KOPT-K1 (cell line): ENCODE results near the gene PHTF2.
A peak's percentile ranks its signal among the peaks of the same experiment; 100 is the strongest.

Experiments used
- H3K27ac ChIP-seq: fragments of 200-600 bp; sonication (generic); 2 replicates; pipeline ENCODE4 v1.5.1; 2016; ENCODE audit warnings: antibody characterized with exemption, mild to moderate bottlenecking, low read depth, low read length; ENCODE audit not compliant: poor library complexity, severe bottlenecking
- H3K36me3 ChIP-seq: fragments of 200-600 bp; sonication (generic); 2 replicates; pipeline ENCODE4 v1.5.1; 2017; ENCODE audit warnings: antibody characterized with exemption, mild to moderate bottlenecking, low read length, moderate library complexity; ENCODE audit not compliant: insufficient read depth
- H3K9me3 ChIP-seq: fragments of 200-600 bp; sonication (generic); 2 replicates; pipeline ENCODE4 v1.5.1; 2017; ENCODE audit warnings: antibody characterized with exemption, low read length, mild to moderate bottlenecking; ENCODE audit not compliant: insufficient read depth, poor library complexity, severe bottlenecking

Gene PHTF2

DNA sequence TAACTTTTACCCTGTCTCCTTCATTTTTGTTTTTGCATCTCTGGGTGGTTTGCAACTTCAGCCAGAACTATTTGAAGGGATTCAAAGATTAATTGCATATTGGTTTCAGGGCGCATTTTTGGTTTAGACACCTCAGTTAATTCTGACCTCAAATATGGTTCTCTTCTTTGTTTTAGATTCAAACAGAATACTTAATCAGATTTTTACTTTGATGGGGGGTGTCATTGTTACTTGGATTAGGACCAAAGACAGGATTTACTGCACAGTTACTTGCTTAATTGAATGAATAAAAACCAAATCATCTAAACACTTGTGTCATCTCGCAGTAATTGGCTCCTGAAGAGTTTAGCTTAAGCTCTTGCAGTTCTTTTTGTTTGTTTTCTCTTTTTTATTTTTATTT is 100.9 kb downstream of the PHTF2 start:
- Histone ChIP-seq H3K27ac (no peak overlapping the region), H3K9me3 (no peaks in the 10 kb centered on the region), H3K36me3 (peaks cover 16% of the 10 kb centered on the region)

DNA sequence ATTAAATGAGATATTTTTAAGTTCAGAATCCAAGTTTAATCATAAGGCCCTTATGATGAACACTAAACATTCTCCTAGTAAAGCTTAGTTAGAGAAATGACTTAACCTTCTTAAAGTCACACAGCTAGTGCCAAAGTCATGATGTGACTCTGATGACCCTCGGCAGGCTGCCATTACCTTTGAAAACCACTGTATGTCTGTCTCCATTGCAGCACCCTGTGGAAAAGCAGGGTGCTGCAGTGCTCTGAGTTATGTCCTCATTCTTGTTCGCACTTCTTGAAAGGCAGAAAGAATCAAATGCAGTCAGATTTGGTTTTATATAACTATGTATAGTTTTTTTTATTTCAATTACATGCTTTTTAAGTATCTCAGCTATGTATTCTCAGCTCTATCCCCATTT is 105.0 kb downstream of the PHTF2 start:
- Histone ChIP-seq H3K9me3 (no peaks in the 10 kb centered on the region), H3K27ac (no peak overlapping the region), H3K36me3 (peaks cover 23% of the 10 kb centered on the region)

DNA sequence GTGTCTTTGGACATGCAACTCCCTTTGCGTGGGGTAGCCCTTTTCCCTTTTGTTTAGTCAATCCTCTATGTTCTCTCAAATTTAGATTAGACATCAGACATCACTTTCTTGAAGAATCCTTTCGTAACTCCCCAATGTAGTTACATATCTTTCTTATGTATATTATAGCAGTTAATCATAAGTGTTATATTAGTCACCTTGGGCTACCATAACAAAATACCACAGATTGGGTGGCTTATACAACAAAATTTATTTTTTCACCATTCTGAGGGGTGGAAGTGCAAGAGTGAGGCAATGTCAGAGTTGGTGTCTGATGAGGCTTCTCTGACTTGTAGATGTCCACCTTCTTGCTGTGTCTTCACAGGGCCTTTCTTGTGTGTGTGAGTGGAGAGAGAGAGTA is 105.7 kb downstream of the PHTF2 start:
- Histone ChIP-seq H3K27ac (no peak overlapping the region), H3K9me3 (no peaks in the 10 kb centered on the region), H3K36me3 (peaks cover 29% of the 10 kb centered on the region)

DNA sequence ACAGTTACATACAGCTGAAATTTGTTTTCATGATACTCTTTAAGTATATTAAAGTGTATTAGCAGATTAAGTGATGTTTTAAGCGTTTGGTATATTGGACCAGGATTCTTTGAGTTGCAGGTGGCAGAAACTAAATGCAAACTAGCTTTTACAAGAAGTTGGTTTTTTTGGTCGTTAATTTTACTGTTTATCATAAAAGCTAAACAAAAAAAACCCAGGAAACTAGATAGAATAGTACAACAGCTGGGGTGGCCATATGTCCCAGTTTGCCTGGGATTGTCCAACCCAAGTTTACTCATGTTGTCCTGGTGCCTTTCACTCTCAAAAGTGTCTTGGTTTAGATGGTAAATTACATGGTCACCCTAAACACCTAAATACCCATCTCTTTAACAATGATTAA is 108.7 kb downstream of the PHTF2 start:
- peaks cover 34% of the 10 kb centered on the region for H3K36me3 ChIP-seq
- no peak overlapping the region for H3K27ac ChIP-seq
- H3K9me3 ChIP-seq: no peaks in the 10 kb centered on the region

DNA sequence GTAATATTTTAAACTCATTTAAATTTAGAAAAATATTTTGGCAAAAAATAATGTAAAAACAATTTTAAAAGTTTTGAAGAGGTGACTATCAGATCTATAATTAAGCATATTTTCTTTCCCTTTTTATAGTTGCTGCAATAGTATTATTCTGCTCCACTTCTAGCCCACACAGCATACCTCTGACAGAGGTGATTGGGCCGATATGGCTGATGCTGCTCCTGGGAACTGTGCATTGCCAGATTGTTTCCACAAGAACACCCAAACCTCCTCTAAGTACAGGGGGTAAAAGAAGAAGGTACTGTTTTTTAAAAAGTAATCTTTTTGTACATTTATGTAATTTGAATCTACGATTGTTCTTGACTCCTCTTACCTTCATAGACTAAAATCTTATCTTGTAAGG is 110.1 kb downstream of the PHTF2 start:
- peaks cover 31% of the 10 kb centered on the region for H3K36me3 ChIP-seq

DNA sequence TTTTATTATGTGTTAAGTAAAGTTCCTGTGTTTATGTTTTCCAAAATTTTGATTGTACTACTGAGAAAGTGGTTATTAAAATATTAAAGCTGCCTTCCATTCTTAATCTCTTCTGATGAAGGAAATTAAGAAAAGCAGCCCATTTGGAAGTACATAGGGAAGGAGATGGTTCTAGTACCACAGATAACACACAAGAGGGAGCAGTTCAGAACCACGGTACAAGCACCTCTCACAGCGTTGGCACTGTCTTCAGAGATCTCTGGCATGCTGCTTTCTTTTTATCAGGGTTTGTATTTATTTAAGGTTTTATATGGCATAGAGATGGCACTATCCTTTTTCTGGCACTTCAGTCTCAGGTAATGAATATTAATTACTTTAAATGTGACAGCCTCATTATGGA is 111.6 kb downstream of the PHTF2 start:
- Histone ChIP-seq H3K27ac (no peak overlapping the region), H3K9me3 (no peaks in the 10 kb centered on the region), H3K36me3 (peaks cover 25% of the 10 kb centered on the region)

More for the DNA sequence above, 110.1 kb downstream of the PHTF2 start:
- Histone ChIP-seq H3K9me3 (no peaks in the 10 kb centered on the region), H3K27ac (no peak overlapping the region)

DNA sequence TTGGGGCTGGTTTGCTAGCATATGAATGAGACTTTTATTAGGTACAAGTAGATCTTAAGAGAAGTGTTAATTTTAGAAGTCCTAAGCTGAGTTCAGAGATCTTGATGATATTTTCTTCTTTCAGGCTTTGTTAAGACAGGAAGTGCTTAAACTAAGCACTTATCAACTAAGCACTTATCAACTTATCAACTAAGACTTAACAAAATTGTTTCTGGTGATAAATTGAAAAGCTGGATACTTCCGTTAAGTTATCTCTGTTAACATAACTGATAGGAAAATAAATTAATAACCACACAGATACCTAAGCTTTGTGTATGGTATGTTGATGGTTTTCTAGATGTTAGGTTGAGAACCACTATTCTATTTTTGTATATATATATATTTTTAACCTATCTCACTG is 113.7 kb downstream of the PHTF2 start:
- no peaks in the 10 kb centered on the region for H3K9me3 ChIP-seq
- no peak overlapping the region for H3K27ac ChIP-seq
- H3K36me3 ChIP-seq: peaks cover 21% of the 10 kb centered on the region

DNA sequence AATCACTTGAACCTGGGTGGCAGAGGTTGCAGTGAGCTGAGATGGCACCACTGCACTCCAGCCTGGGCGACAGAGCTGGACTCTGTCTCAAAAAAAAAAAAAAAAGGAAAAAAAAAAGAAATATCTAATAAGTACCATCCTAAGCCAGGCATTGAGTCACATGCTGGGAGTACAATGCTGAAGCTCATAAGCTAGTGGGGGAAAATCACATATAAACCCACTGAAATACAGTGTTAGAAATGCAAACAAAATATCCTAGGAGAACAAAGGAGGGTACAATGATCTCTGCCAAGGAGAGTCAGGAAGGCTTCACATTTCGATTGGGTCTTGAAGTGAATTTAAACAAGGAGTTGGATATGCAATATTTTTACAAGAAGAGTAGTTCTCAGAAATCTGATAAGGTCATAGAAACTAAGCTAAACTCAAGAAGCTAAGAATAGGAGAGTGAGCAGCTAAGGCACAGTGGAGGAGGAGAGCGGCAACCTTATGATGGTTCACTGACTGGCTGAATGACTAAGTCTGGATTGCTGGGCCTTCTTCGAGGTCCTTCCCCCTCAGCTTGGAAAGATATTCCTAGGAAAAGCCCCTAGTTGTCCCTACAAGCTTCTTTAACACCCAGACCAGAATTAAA is 115.5 kb downstream of the PHTF2 start:
- Histone ChIP-seq H3K9me3 (no peaks in the 10 kb centered on the region), H3K27ac (no peak overlapping the region), H3K36me3 (peaks cover 16% of the 10 kb centered on the region)

DNA sequence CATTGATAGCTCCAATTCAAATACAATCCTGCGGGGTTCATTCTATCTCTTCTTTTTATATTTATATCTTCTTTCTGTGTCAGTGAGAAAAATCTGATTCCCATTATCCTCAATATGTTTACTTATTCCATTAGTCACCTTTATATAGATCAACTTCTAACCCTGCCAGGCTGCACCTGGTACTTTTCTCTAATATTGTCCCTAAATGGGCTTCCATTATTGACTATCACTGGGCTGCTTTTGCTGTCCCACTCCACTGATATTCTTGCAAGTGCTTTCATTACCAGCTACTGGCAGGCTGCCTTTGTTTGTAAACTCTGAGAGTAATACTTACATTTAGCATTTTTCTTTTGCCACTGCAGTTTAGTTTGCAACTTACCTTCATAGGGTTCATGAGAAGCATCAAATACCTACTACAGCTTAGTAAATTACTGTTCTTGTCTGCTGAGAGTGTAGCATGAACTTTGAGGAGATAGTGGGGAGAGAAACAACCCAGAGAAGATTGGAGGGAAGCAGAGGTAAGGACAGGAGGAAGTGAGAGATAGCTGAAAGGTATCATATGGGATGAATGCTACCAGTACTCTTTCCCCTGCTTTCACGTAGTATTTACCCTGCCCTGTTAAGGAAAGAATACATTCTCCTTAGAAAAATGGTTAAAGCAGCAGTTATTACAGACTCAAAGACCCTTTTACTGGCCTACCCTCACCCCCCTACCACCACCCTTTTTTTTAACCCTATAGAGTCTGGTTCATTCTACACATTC is 119.1 kb downstream of the PHTF2 start:
- Histone ChIP-seq H3K9me3 (no peaks in the 10 kb centered on the region), H3K36me3 (peaks cover 19% of the 10 kb centered on the region), H3K27ac (no peak overlapping the region)

DNA sequence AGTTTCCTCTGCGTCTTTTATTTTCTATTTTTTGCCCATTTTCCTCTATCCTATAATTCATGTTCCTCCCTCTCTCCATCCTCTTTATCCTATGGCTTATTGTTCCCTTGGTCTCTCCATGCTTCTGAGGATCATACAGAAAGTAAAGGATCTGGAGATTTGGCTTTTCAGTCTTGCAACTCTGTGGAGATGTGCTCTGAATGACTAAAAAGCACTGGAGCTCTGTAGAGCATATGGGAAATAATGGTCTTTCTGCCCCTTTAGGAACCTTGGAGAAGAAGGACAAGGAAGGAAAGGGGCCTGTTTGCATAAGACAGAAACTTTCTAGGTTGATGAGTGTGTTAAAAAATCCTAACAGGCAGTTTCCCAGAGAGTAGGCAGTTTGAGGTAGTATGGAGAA is 120.1 kb downstream of the PHTF2 start:
- Histone ChIP-seq H3K36me3 (peaks cover 24% of the 10 kb centered on the region), H3K9me3 (no peaks in the 10 kb centered on the region), H3K27ac (no peak overlapping the region)

DNA sequence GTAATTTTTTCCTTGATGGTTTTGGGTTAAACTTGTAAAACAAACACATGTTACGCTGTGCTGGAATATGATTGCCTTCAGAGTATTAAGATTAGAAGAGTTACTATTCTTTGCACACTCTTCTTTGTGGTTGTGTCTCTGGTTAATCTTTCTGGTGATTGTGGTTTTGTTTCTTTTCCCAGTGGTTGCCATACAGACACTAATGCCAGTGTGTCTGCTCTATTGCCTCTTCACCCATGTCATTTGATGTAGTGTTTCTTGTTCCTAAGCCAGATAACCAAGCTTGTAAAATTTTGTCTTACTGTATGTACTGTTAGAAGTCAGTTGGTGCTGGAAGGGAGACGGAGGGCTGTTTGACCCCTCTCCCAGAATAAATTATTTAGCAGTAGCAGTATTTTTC is 124.8 kb downstream of the PHTF2 start:
- Histone ChIP-seq H3K9me3 (no peaks in the 10 kb centered on the region), H3K36me3 (peaks cover 38% of the 10 kb centered on the region), H3K27ac (no peak overlapping the region)

DNA sequence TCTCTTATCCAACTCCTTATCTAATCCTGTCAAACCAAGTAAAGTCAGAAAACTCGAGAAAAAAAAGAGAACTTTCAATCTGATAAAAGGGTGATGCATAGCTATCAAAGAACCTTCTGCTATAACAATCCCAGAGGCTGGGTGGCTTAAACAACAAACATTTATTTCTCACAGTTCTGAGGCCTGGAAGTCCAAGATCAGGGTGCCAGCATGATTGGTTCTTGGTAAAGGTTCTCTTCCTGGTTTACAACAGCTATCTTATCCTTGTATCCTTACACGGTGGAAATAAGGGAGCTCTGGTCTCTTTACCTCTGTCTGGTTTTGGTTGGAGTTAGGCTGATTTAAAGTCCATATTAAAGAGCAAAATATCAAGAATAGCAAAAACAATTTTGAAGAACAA is 131.9 kb downstream of the PHTF2 start:
- peaks cover 35% of the 10 kb centered on the region for H3K36me3 ChIP-seq
- no peak overlapping the region for H3K27ac ChIP-seq
- H3K9me3 ChIP-seq: no peaks in the 10 kb centered on the region

DNA sequence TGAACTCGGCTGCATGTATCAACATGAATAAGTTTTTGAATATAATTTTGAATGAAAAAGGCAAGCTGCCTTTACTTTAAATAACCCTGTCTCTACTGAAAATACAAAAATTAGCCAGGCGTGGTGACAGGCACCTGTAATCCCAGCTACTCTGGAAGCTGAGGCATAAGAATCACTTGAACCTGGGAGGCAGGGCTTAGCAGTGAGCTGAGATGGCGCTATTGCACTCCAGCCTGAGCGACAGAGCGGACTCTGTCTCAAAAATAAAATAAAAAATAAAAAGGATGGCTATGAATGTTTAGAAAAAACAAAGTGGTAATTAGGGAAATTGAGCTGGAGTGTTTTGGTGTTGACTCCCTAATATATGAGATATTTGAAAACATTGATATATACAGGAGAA is 133.3 kb downstream of the PHTF2 start:
- Histone ChIP-seq H3K27ac (no peak overlapping the region), H3K9me3 (no peaks in the 10 kb centered on the region)

DNA sequence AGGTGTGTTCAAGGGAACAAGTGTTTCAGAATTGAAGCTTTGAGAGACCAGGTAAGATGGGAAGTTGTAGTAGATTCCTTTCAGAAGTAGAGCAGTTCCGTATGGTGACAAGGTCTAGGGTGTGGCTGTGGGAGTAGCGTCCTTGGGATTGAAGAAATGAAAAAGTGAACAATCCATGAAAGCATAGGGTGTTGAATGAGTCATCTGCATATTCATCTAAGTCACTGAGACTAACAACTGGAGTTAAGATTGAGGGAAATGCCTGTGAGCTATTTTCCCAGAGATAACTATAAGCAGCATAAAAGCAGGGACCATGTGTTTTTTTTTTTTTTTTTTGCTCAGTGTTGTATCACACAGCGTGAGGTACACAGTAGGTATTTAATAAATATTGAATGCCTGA is 134.8 kb downstream of the PHTF2 start:
- no peaks in the 10 kb centered on the region for H3K9me3 ChIP-seq
- H3K36me3 ChIP-seq: peaks cover 21% of the 10 kb centered on the region
- H3K27ac ChIP-seq: no peak overlapping the region

More for the DNA sequence above, 133.3 kb downstream of the PHTF2 start:
- H3K36me3 ChIP-seq: peaks cover 31% of the 10 kb centered on the region

DNA sequence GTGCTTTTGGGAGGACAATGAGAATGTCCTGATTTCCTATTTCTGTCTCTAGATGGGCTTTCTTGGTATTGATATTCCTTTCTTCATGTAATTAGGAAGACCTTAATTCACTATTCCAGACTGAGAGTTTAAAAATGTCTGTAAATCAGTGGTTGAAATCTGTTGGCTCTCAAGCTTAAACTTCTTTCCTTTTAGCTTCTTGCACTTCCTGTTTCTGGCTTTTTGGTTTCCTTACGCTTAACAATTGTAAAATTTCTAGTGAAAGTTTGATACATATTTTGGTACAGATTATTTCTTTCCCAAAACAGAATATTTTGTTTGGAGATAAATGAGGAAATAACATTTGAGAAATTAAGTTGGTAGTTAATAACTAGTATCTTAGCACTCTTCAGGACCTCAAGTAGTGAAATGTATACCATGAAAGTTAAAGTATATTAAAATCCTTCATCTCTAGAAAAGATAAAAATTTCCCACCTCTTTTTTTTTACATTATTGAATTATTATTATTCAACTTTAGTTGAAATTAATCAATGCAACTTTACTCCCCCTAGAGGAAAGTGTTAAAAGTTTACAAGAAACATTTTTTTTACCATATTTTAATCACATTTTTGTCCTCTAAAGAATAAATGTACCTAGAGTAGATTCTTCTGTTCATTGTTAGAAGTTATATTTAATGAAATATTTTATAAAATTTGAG is 137.2 kb downstream of the PHTF2 start:
- peak overlapping the region; percentile 17 for H3K27ac ChIP-seq
- H3K9me3 ChIP-seq: no peaks in the 10 kb centered on the region
- no peaks in the 10 kb centered on the region for H3K36me3 ChIP-seq
